Stimulated activated CD4-positive, alpha-beta T cell treated with anti-CD3 and anti-CD28 coated beads, Interleukin-15, amount 100 ng/mL, for 48 hours (primary cell): ENCODE measurements around the gene CCM2.

ENCODE experiments used
- DNase-seq, 2 donors: peaks; one replicate each; pipeline ENCODE4 v3.0.0-alpha.2; 2020; ENCODE audit warnings: low read depth in 2 of 2

Gene CCM2

DNA sequence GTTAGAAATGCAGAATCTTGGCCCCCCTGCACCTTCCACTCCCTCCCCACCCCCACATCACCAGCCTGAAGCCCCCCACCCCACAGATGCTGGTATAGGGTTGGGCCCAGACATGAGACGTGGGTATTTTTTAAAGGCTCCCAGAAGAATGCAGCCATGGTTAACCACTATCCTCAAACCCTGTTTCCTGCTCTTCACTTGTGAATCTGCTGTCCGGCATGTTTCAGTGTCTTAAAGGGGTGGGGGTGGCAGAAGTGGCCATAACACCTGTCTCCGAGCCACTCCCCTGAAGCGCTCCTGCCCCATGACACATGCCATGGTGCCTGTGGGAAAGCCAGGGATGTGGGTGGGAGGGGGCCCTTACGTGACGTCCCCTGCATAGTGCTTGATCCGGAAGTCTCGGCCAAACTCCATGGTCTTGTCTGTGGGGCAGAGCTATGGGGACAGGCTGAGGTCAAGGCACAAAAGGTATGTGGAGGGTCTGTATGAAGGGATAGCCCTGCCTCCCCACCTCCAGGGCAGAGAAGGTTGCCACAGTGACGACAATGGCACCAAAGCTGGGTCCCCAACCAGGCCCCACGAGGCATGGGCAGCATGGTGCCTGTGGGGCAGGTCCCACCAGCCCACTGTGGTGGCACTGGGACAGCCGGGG, 30.8 kb upstream of the CCM2 start:
- no peak for DNase-seq

DNA sequence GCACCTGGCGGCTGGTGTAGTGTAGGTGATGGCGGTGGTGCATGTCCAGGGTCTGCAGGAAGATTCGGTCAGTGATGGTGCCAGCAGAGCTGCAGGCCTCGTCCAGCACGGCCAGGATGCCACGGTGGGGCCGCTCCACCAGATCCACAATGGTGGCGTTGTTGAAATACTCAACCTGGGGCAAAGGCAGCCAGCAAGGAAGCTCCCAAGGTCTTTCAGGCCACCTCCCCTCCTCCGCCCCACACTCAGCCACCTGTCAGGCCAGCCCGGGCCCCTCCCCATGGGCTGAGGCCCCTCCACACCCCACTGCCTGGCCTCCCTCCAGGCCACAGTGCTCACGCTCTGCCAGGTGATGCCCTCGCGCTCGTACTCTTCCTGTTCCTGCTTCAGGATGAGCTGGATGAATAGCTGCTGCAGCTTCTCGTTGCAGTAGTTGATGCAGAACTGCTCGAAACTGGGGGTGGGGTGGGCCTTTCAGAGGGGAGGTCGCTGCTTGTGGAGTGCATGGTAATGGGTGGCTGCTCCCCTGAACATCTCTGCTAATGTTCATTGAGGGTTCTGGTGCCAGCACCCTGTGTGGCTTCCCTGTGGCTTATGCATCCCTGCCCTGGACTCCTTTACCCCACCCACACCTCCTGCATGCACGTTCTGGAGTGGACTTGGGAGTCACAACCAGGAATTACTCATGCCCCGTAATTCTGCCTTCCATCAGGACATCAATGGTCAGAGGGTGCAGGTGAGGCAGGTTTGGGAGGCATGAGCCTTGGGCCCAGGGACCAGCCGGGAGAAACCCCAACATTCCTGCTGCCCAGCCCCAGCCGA, 30.1 kb upstream of the CCM2 start:
- DNase-seq: no peak

DNA sequence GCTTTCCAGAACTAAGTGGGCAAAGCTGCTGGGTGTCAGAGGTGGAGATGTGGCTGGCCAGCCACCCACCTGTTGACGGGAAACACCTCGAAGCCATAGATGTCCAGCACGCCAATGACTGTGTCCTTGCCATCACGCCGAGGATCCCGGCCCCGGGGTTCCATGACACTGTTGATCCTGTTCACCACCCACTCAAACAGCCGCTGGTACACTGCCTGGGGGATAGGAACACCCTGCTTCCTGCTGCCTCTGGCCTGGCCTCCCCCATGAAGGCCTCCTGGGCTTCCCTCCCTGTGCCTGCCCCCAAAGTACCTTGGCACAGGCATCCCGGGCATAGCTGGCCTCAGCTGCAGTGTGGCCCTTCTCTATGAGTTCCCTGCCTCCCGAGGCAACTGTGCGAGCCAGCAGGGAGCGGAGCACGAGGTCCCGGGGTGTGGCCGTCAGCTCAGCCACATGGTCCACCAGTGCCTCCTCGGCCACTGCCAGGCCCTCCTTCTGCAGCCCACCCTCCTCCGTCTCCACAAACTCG, 29.4 kb upstream of the CCM2 start:
- no peak for DNase-seq

- no peak for DNase-seq
Measured at GRCh38 chr7:44971188-44971901, 28.7 kb upstream of the CCM2 start.

- DNase-seq: no peak
Measured at GRCh38 chr7:44971902-44972441, 28.0 kb upstream of the CCM2 start.

- no peak for DNase-seq
Measured at GRCh38 chr7:44972562-44972961, 27.4 kb upstream of the CCM2 start.

GRCh38 chr7:44973610-44974401, 26.2 kb upstream of the CCM2 start:
- DNase-seq: no peak

GRCh38 chr7:44974549-44974948, 25.5 kb upstream of the CCM2 start:
- no peak for DNase-seq

GRCh38 chr7:44975331-44976039, 24.5 kb upstream of the CCM2 start:
- DNase-seq: no peak

- no peak for DNase-seq
Measured at GRCh38 chr7:44976040-44976745, 23.8 kb upstream of the CCM2 start.

GRCh38 chr7:44976746-44977196, 23.2 kb upstream of the CCM2 start:
- no peak for DNase-seq

DNA sequence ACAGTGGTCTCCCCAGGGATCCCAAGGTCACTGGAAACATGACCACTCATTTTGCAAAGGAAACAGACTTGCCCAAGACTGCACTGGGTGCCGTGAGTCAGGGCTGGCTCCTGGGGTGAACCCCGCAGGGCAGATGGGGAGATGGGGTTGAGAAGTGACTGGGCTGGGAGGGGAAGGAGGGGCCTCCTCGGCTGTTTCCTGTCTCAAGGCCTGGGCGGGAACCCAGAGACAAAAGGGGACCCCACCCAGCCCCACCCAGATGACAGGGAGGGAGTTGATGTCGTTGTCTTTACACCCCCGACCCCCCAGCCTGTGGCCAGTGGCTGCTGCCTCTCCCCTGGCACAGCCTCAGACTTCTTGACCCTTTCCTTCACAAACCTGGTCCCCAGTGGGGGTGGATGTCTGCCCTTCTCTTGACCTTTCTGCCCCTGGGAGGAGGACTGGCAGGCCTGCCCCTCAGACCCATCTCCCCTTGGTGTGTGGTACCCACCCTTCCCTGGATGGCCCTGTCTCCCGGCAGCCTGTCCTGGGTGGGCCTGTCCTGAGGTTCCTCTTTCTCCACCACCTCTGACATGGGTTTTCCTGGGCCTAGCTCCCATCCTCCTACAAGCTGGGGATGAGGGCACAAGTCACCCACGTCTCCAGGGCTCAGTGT, 22.6 kb upstream of the CCM2 start:
- peak; percentile 77 to 80 for DNase-seq

- no peak for DNase-seq
Measured at GRCh38 chr7:44977959-44978335, 22.1 kb upstream of the CCM2 start.

DNA sequence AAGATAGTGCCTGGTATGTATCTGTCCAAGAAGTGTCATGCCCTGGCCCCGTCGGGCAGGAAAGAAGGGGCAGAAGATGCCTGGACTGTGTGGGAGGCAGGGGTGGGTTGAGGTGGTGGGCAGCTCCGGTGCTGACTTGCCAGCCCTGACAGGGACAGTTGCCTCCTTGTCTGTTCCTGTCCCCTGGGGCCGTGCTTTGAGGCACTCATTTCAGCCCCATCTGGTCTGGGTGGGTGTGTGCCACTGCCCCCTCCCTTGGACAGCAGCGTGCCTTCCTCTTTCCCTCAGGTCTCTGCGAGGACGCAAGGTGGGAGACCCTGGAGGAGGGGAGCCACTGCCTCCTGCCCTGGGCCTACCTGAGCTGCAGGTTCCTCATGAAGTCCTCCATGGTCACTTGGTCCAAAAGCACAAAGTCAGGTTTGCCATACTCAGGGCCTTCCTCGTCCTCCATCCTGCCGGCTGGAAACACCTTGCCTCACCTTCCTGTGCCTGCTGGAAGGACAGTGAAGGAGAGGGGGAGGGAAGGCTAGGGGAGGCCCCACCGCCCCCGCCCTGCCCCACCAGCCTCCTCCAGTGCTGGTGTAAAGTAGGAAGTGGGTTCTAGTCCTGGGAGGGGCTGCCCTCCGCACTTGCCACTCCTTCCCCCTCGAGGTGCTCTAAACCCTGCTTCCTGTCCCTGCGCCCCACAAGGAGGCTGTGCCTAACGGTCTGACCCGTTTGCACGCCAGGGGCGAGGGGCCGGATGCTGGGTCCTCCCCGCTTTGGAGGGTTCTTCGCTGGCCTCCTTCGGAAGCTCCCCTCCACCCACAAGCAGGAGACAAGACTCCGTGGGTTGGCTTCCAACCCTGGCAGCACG, 21.3 kb upstream of the CCM2 start, which contains the start of gene MYO1G:
Gene MYO1G, minus strand, starts transcription at position 505 of the 856 bp plus-strand sequence. Its CDS starts 54 bp downstream, at position 451.
- DNase-seq: peak; percentile 84 to 85

DNA sequence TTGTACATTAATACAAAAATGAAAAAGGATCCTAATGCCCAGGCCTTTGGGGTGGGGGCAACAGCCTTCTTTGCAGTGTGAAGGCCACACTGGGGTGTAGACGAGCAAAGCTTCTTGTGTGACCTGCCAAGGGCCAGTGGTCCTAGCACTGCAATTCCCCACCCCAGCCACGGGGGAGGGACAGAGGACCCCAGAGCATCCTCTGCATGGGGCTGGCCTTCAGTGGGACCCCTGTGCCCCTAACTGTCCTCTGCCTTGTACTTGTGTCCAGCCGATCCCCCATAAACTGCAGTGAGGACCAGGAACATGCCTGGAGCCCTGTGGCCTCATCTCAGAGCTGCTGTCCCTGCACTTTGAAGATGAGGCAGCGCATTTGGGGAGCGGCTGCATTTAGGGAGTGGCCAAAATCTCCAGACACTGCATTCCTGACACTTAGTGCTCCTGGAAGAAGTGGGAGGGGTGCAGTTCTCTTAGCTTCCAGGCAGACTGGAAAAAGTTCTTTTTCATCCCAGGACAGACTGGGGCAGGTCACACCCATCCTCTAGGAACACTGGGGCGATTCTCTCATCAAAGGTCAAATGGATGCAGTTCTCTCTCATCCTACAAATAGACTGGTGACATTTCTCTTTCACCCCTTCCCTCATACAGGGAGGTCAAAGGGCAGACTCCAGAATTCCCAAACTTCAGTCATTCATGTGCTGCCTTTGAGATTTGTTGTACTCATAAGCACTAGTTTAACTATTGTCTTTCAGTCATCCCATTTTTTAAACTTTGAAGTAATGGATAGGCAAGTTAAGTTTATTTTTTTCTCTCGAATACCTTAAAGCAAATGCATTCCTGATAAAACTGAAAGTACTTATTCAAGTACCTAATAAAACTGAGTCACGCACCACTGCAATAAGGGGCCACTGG, 20.3 kb upstream of the CCM2 start:
- no peak for DNase-seq

DNA sequence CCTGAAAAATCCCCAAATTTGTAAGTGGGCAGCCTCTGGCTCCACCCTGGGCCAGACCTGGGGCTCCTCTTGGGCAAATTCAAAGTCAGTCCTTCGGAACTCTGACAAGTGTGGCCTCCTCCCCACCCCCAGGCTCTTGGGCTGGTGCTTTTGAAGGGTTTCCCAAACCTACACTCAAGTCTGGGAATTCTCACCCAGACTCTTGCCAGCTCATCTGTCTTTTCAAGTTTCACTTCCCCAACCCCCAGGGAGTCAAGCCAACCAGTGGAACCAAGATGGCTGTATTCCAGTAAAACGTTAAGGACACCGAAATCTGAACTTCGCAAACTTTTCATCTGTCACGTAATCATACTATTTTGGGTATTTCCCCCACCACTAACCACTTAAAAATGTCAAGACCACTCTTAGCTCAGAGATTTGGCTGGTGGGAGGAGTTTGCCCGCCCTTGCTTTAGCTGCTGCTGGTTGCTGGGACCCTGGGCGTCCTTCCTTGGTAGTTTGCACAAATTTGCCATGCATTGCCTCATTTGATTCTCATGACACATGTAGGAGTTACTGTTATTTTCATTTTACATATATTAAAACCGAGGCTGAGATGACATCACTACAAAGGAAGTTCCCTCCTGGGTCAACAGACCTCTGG, 19.5 kb upstream of the CCM2 start:
- DNase-seq: peak; percentile 78 to 86
